HUES6 (cell line): ENCODE data around the gene ADAMTS6.
"Not testable (repeated sequence)": the region's sequence is repeated elsewhere in the genome, so short reads cannot be mapped to it uniquely, and the experiment has no call there.

Source experiments
- H3K27ac ChIP-seq: 2 replicates; pipeline ENCODE4 v1.7.0; 2013; ENCODE audit warnings: low read depth, mild to moderate bottlenecking, low read length, inconsistent platforms
- H3K27me3 ChIP-seq: 2 replicates; pipeline ENCODE4 v1.6.1; 2013; ENCODE audit warnings: low read length; ENCODE audit not compliant: control insufficient read depth, insufficient read depth
- H3K36me3 ChIP-seq: 2 replicates; pipeline ENCODE4 v1.6.1; 2013; ENCODE audit warnings: low read length; ENCODE audit not compliant: control insufficient read depth, insufficient read depth
- H3K4me1 ChIP-seq: 2 replicates; pipeline ENCODE4 v1.6.1; 2013; ENCODE audit warnings: low read length; ENCODE audit not compliant: control insufficient read depth, insufficient read depth
- H3K4me3 ChIP-seq: 2 replicates; pipeline ENCODE4 v1.5.1; 2013; ENCODE audit warnings: low read depth, low read length
- H3K9ac ChIP-seq: one replicate; pipeline ENCODE4 v1.6.1; 2013; ENCODE audit warnings: mild to moderate bottlenecking, low read length
- H3K9me3 ChIP-seq: 2 replicates; pipeline ENCODE4 v1.6.1; 2013; ENCODE audit warnings: low read depth, low read length; ENCODE audit not compliant: control insufficient read depth, insufficient read depth

Gene ADAMTS6

DNA sequence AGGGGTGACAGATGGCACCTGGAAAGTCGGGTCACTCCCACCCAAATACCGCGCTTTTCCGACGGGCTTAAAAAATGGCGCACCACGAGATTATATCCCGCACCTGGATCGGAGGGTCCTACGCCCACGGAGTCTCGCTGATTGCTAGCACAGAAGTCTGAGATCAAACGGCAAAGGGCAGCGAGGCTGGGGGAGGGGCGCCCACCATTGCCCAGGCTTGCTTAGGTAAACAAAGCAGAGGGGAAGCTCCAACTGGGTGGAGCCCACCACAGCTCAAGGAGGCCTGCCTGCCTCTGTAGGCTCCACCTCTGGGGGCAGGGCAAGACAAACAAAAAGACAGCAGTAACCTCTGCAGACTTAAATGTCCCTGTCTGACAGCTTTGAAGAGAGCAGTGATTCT lies 111.2 kb downstream of the ADAMTS6 start:
- not testable (repeated sequence) for H3K9ac ChIP-seq, H3K36me3 ChIP-seq, H3K4me1 ChIP-seq, H3K27ac ChIP-seq, H3K9me3 ChIP-seq, H3K27me3 ChIP-seq
- H3K4me3 ChIP-seq: peak overlapping the region; percentile 37; the same call in 1 of the 2 replicates

DNA sequence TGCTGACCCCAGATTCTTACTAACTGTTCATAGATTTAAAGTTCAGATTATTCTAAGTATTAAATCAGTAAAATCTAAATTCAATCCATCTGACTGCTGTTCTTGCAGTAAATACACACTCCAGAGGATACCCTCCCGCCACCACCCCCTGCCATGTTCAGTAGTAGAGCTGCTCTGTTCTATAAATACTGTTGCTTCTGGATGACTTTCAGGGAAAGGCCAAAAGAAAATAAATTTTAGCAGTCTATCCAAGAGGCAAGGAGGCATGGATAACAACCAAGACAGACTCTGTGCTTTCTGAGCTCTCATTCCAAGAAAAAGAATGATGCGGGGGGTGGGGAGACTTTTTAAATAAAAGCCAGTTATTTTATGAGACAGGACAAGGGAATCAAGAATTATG lies 115.1 kb downstream of the ADAMTS6 start:
- no peaks in the 10 kb centered on the region for H3K9me3 ChIP-seq
- H3K27me3 ChIP-seq: no peaks in the 10 kb centered on the region
- H3K36me3 ChIP-seq: no peaks in the 10 kb centered on the region

DNA sequence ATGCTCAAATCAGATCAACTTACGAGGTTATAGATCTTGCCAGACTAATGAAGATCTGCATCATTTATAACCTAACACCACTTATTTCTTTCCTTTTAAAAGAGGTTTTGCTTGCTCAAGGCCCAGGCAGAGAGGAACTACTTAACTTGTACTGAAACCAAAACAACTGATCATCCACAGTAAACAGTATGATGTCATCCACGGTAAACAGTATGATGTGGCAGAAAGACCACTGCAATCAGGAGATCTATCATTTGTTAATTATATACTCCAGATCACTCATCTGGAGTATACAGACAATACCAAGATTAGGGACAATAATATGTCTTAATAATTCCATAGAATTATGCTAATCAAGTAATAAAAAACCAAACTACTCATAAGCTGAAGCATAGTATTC lies 116.8 kb downstream of the ADAMTS6 start:
- H3K9ac ChIP-seq: no peak overlapping the region
- no peaks in the 10 kb centered on the region for H3K9me3 ChIP-seq
- peaks cover 18% of the 10 kb centered on the region for H3K4me1 ChIP-seq
- no peaks in the 10 kb centered on the region for H3K36me3 ChIP-seq
- H3K27ac ChIP-seq: 0 out of 2 replicates have a peak overlapping the region, but pooled peaks have one; percentile 6
- H3K27me3 ChIP-seq: no peaks in the 10 kb centered on the region
- no peak overlapping the region for H3K4me3 ChIP-seq

More for the DNA sequence above, 115.1 kb downstream of the ADAMTS6 start:
- H3K4me3 ChIP-seq: no peak overlapping the region
- H3K4me1 ChIP-seq: peaks cover 18% of the 10 kb centered on the region
- H3K9ac ChIP-seq: no peak overlapping the region
- no peak overlapping the region for H3K27ac ChIP-seq

DNA sequence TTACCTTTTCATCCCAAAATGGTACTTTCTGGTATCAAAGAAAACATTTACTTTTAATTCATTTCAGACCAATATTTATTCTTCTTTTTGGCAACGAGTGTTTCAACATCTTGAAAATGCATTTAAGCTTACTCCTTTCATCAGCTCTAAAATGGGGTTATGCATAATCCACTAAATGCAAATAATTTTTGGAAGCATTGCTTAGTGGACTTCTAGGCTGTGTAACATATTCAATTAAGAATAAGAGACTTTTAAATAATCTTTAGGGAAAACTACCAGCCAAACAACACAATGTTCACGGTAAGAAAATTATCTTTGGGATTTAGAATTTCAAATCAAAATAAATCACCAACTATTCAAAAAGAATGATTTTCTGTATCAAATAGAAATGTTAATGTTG lies 118.2 kb downstream of the ADAMTS6 start:
- Histone ChIP-seq H3K9me3 (no peaks in the 10 kb centered on the region), H3K27me3 (no peaks in the 10 kb centered on the region), H3K27ac (no peak overlapping the region), H3K4me3 (no peak overlapping the region), H3K36me3 (no peaks in the 10 kb centered on the region), H3K9ac (no peak overlapping the region), H3K4me1 (peaks cover 18% of the 10 kb centered on the region)

DNA sequence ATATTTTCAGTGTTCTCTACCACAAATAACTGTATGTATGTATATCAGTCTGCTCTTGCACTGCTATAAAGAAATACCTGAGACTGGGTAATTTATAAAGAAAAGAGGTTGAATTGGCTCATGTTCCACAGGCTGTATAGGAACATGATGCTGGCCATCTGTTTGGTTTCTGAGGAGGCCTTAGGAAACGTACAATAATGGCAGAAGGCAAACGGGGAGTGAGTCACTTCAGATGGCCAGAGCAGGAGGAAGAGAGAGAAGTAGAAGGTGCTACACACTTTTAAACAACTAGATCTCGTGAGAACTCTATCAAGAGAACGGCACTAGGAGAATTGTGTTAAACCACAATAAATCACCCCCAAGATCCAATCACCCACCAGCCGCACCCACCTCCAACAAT lies 121.7 kb downstream of the ADAMTS6 start:
- no peaks in the 10 kb centered on the region for H3K36me3 ChIP-seq
- no peak overlapping the region for H3K27ac ChIP-seq
- no peak overlapping the region for H3K9ac ChIP-seq
- H3K27me3 ChIP-seq: no peaks in the 10 kb centered on the region
- peaks cover 16% of the 10 kb centered on the region for H3K4me1 ChIP-seq
- no peaks in the 10 kb centered on the region for H3K9me3 ChIP-seq
- H3K4me3 ChIP-seq: no peak overlapping the region

GRCh38 chr5:65359569-65359968 lies 122.2 kb downstream of the ADAMTS6 start:
- H3K4me1 ChIP-seq: peaks cover 13% of the 10 kb centered on the region
- H3K9me3 ChIP-seq: no peaks in the 10 kb centered on the region
- H3K4me3 ChIP-seq: no peak overlapping the region
- H3K27ac ChIP-seq: no peak overlapping the region
- no peaks in the 10 kb centered on the region for H3K36me3 ChIP-seq
- H3K27me3 ChIP-seq: no peaks in the 10 kb centered on the region
- no peak overlapping the region for H3K9ac ChIP-seq

GRCh38 chr5:65356274-65356673 lies 125.4 kb downstream of the ADAMTS6 start:
- H3K36me3 ChIP-seq: no peaks in the 10 kb centered on the region
- H3K9ac ChIP-seq: no peak overlapping the region
- H3K4me1 ChIP-seq: no peaks in the 10 kb centered on the region
- no peak overlapping the region for H3K4me3 ChIP-seq
- no peaks in the 10 kb centered on the region for H3K27me3 ChIP-seq
- H3K27ac ChIP-seq: no peak overlapping the region
- no peaks in the 10 kb centered on the region for H3K9me3 ChIP-seq

- Histone ChIP-seq H3K36me3 (no peaks in the 10 kb centered on the region), H3K4me1 (no peaks in the 10 kb centered on the region), H3K27ac (no peak overlapping the region), H3K9ac (no peak overlapping the region), H3K9me3 (no peaks in the 10 kb centered on the region), H3K27me3 (no peaks in the 10 kb centered on the region), H3K4me3 (no peak overlapping the region)
These were observed 126.4 kb downstream of the ADAMTS6 start for GRCh38 chr5:65355301-65355700.

- no peak overlapping the region for H3K27ac ChIP-seq
- H3K36me3 ChIP-seq: no peaks in the 10 kb centered on the region
- H3K4me3 ChIP-seq: no peak overlapping the region
- 0 out of 2 replicates have a peak, but pooled peaks cover 6% of the 10 kb centered on the region for H3K4me1 ChIP-seq
- H3K9ac ChIP-seq: no peak overlapping the region
- H3K9me3 ChIP-seq: peaks cover 4% of the 10 kb centered on the region; the same call in 1 of the 2 replicates
- H3K27me3 ChIP-seq: no peaks in the 10 kb centered on the region
These were observed 139.9 kb downstream of the ADAMTS6 start for GRCh38 chr5:65341835-65342234.

DNA sequence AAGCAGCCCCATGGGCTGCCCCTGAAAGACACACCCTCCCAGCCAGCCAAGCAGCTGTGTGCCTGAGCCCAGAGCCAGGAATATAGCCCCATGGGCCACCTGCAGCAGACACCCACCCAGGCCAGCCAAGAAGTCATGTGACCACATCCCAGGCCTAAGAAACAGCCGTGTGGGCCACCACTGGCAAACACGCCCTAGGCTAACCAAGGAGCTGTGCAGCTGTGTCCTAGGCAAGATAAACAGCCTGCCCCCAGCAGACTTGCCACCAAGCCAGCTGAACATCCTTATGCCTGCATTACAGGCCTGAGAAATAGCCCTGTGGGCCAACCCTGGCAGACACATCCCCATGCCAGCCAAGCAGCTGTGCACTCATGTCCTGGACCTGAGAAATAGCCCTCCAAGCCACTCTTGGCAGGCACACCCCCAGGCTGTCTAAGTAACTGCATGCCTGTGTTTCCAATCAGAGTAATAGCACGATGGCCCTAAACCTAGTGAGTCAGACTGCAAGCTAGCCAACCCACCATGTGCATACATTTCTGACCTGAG lies 143.0 kb downstream of the ADAMTS6 start:
- no peaks in the 10 kb centered on the region for H3K27me3 ChIP-seq
- no peak overlapping the region for H3K4me3 ChIP-seq
- H3K9me3 ChIP-seq: peaks cover 4% of the 10 kb centered on the region; the same call in 1 of the 2 replicates
- H3K9ac ChIP-seq: no peak overlapping the region
- no peak overlapping the region for H3K27ac ChIP-seq
- H3K4me1 ChIP-seq: 0 out of 2 replicates have a peak, but pooled peaks cover 6% of the 10 kb centered on the region
- H3K36me3 ChIP-seq: no peaks in the 10 kb centered on the region

DNA sequence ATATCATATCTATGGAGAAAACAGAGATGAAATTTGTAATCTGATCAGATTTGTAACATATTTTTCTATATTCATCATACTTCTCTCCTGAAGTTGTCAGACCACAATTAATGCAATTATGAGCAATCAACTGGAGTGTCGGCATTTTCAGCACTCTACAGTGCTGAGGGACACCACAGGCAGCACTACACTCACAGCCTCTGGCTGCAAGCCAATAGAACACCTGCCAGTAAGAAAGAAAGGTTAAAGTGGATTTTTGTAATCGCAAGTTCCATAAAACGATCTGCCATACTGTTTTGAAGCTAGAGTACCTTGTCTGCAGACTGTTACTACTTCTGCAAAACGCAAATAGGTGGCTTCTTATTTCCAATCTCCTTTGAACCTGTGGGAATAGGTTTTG lies 147.6 kb downstream of the ADAMTS6 start:
- H3K36me3 ChIP-seq: no peaks in the 10 kb centered on the region
- H3K9ac ChIP-seq: no peak overlapping the region

More for the DNA sequence above, 147.6 kb downstream of the ADAMTS6 start:
- Histone ChIP-seq H3K4me1 (0 out of 2 replicates have a peak, but pooled peaks cover 6% of the 10 kb centered on the region), H3K9me3 (no peaks in the 10 kb centered on the region), H3K4me3 (no peak overlapping the region), H3K27ac (no peak overlapping the region), H3K27me3 (no peaks in the 10 kb centered on the region)
